T-helper 1 cell (primary cell): ENCODE measurements around the gene CST3.

Experiments used
- DNase-seq, 5 donors: peaks; one replicate each; pipeline ENCODE4 v3.0.0-alpha.2; 2012 to 2020

The CST3 gene

GRCh38 chr20:23598481-23598880 is 39.3 kb downstream of the CST3 start:
- no peak for DNase-seq

GRCh38 chr20:23596579-23597250 is 41.0 kb downstream of the CST3 start:
- no peak for DNase-seq

GRCh38 chr20:23595941-23596340 is 41.8 kb downstream of the CST3 start:
- DNase-seq: no peak

GRCh38 chr20:23588434-23589403 is 49.0 kb downstream of the CST3 start:
- no peak for DNase-seq

GRCh38 chr20:23587631-23588030 is 50.1 kb downstream of the CST3 start:
- DNase-seq: no peak

- DNase-seq: no peak
These were observed 50.8 kb downstream of the CST3 start for GRCh38 chr20:23586735-23587525.

- DNase-seq: no peak
These were observed 51.7 kb downstream of the CST3 start for GRCh38 chr20:23585808-23586734.

- DNase-seq: no peak
These were observed 52.3 kb downstream of the CST3 start for GRCh38 chr20:23585449-23585807.

- DNase-seq: no peak
These were observed 53.1 kb downstream of the CST3 start for GRCh38 chr20:23584434-23585199.
